Putamen (tissue), 1 donor: ENCODE data around the gene RPL32.
A peak's percentile ranks its signal among the peaks of the same experiment; 100 is the strongest.
"Not testable (repeated sequence)": the region's sequence is repeated elsewhere in the genome, so short reads cannot be mapped to it uniquely, and the experiment has no call there.

Source experiments
- DNase-seq: peaks from one replicate; pipeline ENCODE4 v3.0.0-alpha.2; 2016; ENCODE audit warnings: low spot score

The RPL32 gene

DNA sequence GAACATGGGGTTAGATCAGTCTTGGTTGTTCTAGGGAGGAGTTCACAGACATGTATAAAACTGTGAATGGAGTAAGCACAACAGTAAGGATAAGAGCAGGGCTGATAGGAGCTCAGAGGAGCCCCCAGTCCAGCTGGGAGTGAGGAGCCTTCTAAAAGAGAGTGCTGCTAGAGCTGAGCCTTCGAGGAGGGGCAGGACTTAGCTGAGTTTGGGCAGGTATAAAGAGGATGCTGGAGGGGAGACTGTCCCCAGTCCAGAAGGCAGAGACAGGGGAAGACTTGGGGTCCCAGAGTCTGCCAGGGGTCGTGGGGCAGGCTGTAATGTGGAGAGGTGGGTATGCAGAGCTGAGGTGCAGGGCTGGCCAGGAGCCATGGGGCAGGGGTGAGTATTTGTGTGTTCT, 32.8 kb downstream of the RPL32 start:
- no peak for DNase-seq

DNA sequence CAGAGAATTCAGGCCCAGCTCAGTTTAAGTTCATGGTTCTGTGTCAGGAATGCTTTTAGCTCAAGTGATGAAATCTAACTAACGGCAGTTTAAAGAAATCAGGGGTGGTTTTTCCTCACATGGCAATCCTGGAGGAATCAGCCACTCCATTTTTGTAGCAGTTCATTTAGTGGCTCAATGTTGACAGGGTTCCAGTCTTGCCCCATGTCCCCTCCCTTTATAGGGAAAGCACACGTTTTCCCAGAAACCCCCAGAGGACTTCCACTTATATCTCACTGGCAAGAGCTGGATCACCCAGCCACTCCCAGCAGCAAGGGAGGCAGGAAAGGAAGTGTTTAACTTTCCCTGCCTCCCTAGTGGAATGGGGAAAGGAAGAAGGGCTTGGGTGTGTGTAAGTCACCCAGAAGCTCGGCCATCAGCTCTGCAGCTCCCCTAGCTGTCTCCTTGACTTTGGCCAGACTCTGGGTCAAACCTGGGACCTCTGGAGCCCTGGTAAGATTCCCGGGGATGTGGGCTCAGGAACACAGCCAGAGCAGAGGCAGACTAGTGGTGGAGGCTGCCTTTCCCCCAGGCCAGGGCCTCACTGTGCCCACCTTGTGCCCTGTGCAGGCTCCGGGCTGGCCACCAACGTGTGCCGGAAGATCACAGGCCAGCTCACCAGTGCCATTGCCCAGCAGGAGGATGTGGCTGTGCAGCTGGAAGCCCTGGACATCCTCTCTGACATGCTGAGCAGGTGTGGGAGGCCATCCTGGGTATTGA, 33.6 kb downstream of the RPL32 start:
- no peak for DNase-seq

DNA sequence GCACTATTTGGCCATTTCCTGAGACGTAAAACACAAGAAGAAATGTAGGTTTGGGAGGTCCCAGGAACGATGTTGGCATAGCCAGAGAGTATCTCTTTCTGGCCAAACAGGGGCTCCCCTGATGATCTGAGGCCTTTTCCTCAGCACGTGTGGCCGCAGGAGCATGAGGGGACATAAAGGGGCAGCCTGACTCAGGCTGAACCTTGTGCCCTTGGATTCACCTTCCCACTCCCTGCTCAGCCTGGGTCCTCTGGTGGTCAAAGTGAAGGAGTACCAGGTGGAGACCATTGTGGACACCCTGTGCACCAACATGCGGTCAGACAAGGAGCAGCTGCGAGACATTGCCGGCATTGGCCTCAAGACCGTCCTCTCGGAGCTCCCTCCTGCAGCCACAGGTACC, 34.3 kb downstream of the RPL32 start:
- no peak for DNase-seq

DNA sequence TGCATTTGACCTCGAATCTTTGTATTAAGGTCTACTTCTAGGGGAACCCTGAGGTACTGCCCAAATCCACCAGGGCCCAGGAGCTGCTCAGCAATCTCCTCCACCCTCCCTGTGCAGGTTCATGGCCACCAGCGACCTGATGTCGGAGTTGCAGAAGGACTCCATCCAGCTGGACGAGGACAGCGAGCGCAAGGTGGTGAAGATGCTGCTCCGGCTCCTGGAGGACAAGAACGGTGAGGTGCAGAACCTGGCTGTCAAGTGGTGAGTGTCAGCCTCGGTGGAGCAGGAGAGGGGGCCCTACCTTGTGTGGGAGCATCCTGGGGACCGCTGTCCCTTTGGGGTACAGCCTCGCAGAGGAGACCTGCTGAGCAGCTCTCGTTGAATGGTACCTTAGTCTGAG, 38.0 kb downstream of the RPL32 start:
- DNase-seq = no peak

DNA sequence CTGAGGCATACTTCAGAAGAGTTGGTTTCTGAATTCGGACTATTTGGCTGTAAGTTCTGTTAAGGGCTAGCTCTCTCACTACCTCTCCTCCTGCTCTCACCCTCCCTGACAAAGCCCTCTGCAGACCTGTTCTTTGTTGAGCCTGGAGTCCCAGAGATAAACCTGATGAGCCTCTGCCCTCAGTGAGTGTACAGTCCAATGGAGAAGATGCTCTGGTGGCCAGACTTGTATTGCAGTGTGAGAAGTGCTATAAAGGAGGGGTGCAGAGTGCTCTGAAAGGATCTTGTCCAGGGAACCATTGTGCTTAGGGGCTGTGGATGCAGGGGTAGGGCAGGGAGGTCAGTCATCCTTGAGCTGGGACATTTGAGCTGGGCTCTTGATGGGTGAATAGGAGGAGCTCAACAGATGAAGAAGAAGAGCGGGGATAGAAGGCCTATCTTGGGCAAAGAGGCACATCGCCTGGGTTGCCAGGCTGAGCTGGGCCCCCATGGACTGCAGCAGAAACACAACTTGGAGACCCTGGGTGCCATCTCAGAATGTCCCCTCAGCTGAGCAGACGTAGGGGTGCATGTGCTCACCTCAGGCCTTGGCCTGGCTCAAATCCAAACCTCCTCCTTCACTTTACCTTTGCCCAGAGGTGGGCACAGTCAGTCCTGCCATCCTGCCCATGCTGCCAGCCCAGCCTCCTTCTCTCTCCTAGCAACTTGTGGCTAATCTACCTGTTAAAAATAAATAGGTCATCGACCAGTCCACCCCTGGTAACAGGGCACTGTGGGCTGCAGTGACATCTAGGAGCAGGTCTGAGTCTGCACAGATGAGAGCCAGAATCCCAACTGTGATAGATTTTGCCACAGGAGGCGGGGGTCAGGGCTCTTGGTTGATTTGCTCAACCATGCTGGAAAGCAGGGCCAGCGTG, 41.6 kb downstream of the RPL32 start:
- DNase-seq = no peak

DNA sequence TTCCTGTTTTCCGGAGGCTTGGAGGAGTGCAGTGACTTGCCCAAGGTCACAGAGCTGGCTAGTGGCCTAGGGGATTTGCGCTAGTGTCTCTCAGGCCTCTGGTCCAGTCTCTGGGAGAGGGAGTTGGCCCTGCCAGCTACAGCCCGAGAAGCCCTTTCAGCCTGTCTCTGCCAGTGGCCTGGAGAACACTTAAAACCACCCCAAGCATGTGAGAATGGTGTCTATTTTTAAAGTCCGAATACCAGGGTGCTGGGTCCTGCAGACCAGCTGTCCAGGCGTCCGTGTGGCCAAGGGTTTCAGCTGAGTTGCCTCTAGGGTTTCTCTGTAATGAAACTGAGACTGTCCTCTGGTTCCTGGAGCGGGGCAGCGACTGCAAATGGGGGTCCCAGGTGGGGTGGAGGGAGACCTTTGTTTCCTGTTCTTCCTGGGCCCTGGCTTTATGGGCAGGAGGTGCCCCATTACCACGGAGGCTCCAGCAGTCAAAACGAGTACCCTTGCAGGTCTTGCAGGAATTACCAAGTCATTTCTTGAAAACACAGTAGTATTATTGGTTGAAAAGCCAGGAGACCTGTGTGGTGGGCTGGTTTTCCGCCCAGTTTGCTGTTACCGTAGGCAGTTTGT, 42.7 kb downstream of the RPL32 start:
- no peak for DNase-seq

DNA sequence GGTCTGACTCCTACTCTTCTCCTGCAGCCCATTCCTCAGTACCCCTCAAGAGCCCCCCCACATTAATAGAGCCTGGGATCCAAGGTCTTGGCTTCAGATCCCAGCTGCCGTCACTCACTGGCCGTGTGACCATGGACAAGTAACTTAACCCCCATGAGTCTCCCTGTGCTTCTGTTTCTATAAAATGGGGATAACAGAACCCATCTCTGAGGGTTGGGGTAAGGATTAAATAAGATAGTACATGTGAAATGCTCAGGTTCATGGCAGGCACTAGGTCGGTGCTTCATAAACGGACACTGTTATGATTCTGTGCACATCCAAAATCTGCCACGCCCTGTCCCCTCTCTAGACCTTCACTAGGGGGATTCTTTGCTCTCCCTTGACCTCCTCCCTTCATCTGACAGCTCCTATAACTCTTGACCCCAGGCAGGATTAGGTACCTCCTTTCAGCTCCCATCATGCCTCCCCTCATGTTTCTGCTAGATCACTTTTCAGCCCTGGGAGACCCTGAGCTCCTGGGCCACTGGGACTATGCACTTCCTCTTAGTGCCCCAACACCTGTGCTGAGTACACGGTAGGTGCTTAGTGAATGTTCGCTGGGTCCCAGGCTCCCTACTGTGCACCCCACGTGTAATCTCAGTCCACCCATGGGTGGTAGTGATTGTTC, 43.3 kb downstream of the RPL32 start:
- DNase-seq = no peak

DNA sequence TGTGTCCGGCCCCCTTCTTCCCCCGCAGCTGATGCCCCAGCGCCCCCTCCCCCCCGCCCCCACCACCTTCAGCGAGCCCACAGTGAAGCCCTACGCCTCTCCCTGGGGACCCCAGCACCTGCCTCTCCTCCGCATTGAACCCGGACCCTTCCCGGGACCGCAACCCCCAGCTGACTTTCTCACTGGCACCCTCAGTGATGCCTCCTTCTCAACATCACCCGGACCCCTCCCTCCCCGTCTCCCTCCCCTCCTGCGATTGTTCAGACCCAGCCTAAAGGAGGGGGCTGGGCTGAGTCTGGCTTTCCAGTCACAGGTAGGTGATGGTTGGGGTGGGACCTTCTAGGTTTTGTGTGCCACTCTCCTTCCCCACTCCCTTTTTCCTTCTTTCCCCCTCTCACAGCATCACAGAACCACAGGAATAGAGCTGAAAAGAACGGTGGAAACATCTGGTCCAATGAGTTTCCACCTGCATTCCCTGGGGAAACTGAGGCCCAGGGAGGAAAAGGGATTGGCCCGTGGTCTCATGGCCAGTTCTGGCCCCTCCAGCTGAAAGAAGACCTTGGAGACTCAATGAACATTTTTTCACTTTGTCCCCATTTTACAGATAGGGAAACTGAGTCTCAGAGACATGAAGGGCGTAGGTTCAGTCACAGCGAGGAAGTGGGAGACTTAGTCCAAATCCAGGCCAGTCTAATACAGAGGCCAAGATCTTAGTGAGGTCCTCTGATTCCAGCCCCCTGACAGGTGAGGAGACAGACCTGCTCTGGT, 44.1 kb downstream of the RPL32 start:
- no peak for DNase-seq

DNA sequence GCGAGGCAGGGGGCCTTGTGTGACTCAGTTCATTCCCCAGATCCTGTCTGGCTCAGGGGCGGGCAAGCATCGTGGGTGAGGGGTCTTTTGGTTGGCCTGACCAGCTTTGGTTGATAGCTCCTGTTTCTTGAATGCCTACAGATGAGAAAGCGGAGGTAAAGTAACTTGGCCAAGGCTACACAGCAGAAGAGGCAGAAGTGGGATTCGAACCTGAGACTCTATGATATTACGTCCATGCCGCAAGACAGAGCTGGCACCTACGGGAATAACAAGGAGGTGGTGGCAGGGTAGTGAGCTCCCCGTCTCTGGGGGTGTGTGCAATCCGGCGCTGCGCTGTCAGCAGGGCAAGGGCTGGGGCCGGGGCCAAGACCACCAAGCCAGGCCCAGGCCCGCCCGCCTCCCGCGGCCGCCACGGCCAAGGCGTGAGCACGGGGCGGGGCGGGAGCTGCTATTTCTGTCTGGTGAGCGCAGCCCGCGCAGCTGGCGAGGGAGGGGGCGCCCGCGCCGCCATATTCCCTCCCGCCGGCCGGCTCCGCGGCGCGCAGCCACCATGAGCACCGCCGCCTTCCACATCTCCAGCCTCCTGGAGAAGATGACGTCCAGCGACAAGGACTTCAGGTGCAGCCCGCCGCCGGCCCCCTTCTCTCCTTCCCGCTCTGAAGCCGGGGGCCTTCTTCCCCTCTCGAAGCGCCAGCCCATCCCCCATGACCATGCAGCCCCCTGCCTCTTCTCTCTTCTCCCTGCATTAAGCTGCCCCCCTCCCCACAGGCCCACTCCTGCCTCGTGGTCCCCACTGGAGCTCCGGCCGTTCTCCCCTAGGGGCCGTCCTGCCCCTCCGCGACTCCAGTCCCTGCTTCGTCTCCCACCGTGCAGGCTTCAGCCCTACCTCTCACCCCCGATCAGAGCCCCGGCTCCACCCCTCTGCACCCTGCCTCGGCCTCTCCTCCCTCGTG, 44.9 kb downstream of the RPL32 start, which contains the start of gene CAND2:
Gene CAND2, plus strand, starts transcription at position 510 of the 953 bp plus-strand sequence. Its CDS starts 41 bp downstream, at position 551.
- peak; percentile 64 for DNase-seq

DNA sequence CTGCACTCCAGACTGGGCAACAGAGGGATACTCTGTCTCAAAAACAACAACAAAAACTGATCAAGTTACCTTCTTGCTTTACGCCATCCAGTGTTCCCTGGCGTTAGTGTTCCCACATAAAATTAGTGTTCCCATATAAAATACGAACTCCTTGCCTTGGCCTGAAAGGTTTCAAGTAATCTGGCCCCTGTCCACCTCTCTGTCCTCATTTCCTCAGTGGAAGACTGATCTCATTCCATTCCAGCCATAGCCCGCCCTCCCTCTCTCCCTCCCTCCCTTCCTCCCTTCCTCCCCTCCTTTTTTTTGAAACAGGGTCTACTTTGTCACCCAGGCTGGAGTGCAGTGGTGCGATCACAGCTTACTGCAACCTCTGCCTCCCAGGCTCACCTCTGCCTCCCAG, 47.7 kb downstream of the RPL32 start:
- DNase-seq = no peak

DNA sequence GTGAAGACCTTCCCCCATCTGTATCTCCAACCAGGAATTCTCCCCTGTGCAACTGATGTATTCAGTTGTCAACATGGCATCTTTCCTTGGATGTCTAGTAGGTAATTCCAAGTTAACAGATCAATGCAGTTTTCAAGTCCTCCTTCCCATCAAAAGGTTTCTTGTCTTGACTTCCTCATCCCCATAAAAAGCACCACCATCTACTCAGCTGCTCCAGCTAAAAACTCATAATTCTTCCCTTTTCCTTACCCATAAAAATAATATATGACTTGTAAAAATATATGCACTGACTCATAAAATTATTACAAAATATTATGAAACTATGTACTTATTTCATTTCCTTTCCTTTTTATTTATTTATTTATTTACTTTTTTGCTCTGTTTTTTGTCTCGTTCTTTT, 49.9 kb downstream of the RPL32 start:
- no peak for DNase-seq

DNA sequence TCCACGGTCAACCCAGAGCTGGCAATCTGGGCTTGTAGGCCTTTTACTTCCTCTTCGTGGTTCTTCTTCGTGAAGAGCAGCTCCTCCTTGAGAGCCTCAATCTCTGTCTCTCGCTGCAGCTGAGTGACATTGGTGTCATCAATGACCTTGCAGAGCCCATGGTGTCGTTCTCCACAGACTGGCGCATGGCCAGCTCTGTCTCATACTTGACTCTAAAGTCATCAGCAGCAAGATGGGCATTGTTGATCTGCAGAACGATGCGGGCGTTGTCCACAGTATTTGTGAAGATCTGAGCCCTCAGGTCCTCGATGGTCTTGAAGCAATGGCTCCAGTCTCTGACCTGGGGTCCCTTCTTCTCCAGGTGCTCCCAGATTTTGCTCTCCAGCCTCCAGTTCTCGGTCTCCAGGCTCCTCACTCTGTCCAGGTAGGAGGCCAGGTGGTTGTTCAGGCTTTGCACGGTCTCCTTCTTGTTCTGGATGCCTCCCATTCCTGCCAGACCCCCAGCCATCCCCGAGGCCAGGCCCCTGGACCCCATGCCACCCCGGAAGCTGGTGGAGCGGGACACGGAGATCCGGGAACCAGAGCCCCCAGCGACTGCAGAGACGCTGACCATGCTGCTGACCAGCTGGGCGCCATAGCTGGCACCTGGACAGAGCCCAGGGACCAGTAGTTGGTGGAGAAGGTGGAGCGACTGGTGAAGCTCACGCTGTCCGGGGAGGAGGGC, 53.2 kb downstream of the RPL32 start:
- DNase-seq = not testable (repeated sequence)

DNA sequence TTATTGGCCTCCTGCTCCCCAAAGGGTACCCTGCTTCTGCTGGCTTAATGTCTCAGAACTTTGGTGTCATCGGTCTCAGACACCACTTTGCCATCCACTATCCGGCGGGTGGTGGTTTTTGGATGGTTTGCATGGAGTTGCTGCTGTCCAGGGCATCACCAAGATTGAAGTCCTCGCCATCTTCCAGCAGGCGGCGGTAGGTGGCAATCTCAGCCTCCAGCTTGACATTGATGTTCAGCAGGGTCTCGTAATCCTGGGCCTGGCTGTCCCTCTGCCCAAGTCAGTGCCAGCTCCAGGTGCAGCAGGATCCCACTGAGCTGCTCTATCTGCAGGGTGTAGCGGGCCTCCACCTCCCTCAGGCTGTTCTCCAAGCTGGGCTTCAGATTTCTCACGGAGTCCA, 54.0 kb downstream of the RPL32 start:
- peak; percentile 17 for DNase-seq

DNA sequence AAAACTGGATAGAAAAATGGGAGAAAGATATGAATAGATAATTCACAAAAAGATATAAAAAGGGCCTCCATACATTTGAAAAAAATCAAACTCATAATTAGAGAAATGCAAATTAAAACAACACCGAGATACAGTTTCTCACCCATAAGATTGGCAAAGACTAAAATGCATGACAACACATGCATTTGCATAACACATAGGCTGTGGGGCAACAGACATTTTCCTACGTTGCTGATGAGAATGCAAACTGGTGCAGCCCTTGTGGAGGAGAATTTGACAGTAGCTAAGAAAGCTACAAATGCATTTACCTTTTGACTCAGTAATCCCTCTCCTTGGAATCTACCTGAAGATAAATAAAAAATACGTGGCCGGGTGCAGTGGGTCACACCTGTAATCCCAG, 56.3 kb downstream of the RPL32 start:
- DNase-seq = no peak
